Daoy (cell line): ENCODE data around the gene PPP1R7. TPM values are rescaled to one million over a fixed set of nuclear protein-coding genes. Genes with fewer than 3 reads are reported as not detected.
"Not testable (repeated sequence)": the region's sequence is repeated elsewhere in the genome, so short reads cannot be mapped to it uniquely, and the experiment has no call there.

Experiments used
- DNase-seq: peaks from one replicate; pipeline ENCODE4 v3.0.0-alpha.2; 2015; ENCODE audit warnings: low read depth
- total RNA-seq: library from RNA; depleted of rRNA; stranded (reverse); fragments of >200 nt; shearing (Covaris generic); gene quantifications from 2 replicates; pipeline ENCODE4 v1.2.3, GENCODE V29; 2014

The PPP1R7 gene
- total RNA-seq, 1 experiment from 2014 or later: 74.7 TPM

DNA sequence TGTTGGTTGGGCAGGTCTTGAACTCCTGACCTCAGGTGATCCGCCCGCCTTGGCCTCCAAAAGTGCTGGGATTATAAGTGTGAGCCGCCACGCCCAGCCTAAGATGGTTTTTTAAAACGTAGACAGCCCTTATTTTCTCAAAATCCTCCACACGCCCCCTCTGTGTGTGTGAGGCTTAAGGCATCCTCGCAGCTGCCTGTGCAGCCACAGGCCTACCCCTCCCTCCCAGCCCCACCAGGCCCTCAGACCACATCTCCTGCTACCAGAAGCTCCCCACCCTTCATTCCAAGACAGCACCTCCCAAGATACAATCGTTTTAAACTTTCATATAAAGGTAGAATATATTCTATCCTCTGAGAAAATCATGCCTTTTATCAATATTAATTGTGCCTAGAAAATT, 43.0 kb downstream of the PPP1R7 start:
- DNase-seq: no peak

DNA sequence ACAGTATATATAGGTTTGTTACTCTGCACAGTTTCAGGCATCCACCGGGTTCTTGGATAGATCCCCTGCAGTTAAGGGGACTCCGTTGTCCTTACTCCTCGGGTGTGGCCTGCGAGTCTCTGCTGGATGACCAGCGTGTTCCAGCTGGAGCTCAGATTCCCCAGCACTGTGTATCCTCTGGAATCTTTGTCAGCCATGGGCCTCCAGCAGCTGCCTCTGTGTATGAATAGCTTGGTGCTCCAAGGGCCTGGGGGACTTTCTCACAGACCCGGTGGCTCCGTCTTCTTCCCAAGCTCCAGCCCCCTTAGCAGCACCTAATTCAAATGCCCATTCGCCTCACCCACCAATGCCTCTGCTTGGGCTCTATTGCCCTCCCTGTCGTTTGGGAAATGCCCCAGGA, 44.5 kb downstream of the PPP1R7 start:
- DNase-seq: no peak

DNA sequence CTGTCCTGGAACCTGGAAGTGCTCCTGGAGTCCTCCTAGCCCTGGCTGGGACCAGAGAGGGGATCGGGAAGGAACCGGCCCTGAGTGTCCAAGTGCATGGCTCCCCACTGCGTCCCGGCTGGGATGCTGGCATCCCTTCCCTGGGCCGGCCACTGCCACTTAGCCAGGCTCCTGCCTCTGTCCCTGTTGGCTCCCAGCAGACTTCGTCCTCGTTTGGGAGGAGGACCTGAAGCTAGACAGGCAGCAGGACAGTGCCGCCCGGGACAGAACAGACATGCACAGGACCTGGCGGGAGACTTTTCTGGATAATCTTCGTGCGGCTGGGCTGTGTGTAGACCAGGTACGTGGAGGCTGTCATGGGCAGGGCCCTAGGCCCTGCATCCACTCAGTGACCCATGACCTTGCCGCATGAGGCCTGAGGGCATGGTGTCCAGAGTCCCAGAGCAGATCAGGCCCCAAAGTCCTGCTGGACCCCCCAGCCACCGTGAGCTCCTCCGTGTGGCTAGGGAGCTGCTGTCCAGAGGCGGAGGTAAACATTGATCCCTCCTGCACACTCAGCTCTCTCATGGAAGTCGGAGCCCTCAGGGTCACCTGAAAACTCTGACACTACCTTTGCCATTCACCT, 45.4 kb downstream of the PPP1R7 start:
- DNase-seq: no peak

- not testable (repeated sequence) for DNase-seq
Measured at GRCh38 chr2:241197246-241197645, 47.0 kb downstream of the PPP1R7 start.

DNA sequence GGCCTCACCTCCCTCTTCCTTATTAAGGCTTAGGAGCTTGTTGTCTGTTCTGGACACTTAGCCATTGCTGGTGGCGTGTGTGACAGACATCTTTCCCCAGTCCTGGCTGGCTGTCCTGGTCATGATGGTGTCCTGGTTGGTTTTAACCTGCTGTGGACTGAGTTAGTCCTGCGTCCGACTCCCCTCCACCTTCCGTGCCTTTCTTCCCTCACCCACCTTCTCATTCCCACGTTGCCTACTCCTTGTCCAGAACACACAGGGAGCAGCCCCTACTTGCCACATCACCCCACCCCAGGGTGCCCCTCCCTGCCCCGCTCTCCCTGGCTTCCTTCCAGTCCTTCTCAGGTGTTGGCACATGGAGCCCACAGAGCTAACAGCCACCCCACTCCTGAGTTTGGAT, 47.7 kb downstream of the PPP1R7 start:
- no peak for DNase-seq

DNA sequence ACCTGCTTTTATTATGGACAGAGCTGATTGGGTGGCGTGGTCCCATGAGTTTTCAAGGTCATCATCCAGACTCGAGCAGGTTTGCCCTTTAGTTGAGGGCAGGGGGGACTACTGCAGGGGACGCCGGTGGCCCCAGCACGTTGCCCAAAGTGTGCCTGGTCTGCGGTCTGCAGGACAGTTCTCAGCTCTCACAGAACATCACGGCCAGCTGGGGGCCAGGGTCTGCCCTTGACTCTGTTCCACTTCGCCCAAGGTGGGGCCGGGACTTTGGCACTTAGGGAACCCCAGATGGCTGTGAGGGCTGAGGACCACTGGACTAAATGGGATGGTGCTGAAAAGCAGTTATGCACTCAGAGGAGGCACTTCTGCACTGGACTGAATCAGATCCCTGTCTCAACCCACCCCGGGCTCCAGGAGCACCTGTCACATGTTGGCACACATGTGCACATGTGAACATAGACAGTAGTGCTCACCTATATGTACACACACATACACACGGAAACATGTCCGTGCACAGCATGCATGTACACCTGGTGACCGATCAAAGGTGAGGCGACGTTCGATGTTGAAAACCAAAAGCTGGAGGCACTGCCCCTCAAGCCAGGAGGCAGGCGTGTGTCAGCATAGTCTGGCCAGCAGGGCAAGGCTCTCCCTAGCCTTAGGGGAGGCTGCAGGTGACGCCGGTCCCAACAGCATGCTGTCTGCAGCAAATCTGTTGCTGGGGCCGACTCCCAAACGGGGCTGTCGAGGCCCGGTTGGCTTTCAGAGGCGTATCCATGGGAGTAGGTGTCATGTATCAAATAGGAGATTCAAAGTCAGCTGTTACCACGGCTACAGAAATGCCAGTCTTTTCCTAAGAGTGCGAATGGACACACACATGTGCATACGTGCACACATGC, 48.4 kb downstream of the PPP1R7 start:
- no peak for DNase-seq

- DNase-seq: no peak
Measured at GRCh38 chr2:241199286-241199685, 49.0 kb downstream of the PPP1R7 start.

DNA sequence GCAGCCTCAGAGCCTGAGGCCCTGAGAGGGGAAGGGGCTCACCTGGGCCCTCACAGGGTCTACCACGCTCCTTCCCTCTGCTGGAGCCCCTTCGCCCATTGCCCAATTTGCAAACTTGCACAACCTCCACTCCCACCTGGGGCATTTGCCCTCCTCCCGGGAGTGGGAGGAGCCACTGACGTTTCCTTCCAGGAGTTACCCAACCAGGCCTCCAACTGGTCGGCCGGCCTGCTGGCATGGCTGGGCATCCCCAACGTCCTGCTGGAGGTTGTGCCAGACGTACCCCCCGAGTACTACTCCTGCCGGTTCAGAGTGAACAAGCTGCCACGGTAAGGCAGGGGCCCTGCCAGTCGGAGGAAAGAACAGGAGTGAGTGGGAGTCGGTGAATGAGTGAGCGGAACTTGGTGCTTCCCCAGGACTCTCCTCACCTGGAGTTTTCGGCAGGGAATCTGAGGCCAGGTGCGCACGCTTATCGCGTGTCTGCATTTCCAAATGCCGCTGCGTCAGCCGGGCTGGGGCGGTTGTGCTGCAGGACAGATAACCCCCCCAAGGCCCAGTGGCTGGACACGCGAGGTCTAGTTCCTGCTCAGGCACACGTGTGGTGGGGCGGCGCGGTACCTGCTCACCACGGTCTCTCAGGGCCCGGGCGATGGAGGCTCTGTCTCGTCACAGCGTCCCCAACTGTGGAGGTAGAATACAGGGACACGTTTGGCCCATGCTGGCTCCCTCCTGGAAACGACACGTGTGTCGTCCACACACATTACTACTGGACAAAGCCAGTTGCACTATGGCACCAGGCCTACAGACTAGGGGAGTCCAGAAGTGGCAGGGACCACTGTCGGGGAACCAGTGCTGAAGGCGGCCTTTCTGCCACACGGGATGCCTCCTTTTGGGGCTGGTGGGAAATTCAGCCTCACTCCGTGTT, 49.9 kb downstream of the PPP1R7 start:
- no peak for DNase-seq

- DNase-seq: no peak
Measured at GRCh38 chr2:241200822-241201395, 50.6 kb downstream of the PPP1R7 start.

DNA sequence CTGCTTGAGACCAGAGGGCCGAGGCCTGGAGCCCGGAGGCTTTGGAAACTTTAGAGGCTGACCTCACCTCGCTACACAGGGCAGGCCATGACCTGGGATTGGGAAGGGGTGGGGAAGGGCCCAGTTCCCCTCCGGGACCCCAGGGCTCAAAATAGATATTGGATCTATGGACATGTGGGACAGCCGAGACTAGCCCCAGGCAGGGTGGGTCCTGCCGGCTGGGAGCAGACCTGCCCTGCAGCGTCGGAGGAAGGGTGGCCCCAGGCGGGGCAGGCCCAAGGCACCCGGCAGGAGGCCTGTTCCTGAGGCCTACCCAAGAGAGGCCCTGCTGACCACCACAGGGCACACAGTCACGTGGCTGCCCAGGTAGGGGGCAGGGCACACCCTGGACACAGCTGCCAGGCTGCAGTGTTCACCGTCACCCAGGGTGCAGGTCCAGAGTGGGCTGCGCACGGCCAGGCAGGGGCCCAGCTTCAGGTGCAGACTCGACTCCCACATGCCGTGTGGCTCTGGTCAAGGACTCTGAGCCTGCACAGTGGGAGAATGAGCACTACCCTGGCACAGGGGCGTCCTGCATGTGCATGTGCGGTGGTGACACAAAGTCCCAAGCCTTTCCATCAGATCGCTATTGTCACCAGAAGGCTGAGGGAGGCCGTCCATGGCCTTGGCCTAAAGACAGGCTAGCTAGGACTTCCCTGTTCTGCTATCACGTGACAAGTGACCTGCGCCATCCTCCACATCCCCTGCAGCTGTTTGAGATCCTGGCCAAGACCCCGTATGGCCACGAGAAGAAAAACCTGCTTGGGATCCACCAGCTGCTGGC, 51.4 kb downstream of the PPP1R7 start:
- no peak for DNase-seq

- no peak for DNase-seq
Measured at GRCh38 chr2:241202268-241202585, 52.0 kb downstream of the PPP1R7 start.

DNA sequence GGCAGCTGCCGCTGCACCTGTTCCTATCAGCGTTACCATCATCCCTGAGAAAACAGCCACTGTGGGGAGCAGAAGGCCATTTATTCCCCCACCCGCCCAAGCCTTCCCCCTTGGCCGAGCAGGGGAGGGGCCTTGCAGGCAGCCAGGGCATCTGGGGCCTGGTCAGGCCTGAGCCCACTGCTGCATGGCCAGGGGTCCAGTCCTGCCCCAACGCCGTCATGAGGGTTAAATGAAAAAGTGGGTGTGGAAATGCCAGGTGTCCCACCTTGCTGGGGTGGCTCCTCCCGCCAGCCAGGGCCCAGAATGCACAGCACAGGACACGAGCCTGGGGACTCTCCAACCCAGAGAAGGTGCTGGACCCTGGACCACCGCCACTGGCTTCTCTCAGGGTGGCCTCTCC, 52.4 kb downstream of the PPP1R7 start:
- DNase-seq: no peak

GRCh38 chr2:241203218-241204009, 53.1 kb downstream of the PPP1R7 start:
- no peak for DNase-seq

- no peak for DNase-seq
Measured at GRCh38 chr2:241204010-241204384, 53.7 kb downstream of the PPP1R7 start.

- no peak for DNase-seq
Measured at GRCh38 chr2:241204490-241204889, 54.2 kb downstream of the PPP1R7 start.

DNA sequence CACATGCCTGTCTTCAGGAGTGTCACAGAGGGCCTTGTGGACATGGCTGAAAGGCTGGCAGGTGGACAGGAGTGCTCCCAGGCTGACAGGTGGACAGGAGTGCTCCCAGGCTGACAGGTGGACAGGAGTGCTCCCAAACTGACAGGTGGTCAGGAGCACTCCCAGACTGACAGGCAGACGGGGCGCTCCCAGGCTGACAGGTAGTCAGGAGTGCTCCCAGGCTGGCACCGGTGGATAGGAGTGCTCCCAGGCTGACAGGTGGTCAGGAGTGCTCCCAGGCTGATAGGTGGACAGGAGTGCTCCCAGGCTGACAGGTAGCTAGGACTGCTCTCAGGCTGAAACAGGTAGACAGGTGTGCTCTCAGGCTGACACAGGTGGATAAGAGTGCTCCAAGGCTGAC, 54.8 kb downstream of the PPP1R7 start:
- no peak for DNase-seq

- no peak for DNase-seq
Measured at GRCh38 chr2:241207151-241207550, 56.9 kb downstream of the PPP1R7 start.

GRCh38 chr2:241207641-241208040, 57.4 kb downstream of the PPP1R7 start:
- no peak for DNase-seq

DNA sequence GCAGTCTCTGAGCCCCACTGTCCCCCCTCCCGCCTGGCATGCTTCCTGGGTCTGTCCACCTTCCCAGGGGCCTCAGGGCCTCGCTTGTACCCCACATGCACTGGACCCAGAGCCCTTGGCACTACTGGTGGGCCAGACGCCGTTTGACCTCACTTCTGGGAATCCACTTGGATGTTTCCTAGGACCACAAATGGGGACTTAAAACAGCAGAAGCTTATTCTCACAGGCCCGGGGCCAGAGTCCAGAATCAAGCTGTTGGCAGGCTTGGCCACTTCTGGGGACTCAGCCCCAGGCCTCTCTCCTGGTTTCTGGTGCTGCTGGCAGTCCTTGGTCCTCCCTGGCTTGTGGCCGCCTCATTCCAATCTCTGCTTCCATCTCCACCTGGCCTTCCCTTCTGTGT, 57.8 kb downstream of the PPP1R7 start:
- DNase-seq: no peak

- no peak for DNase-seq
Measured at GRCh38 chr2:241209271-241209670, 59.0 kb downstream of the PPP1R7 start.
